DND-41 (cell line): ENCODE results near the gene MARVELD1.

Experiments used
- EZH2 ChIP-seq: IDR thresholded peaks from 3 replicates; pipeline ENCODE4 v1.6.1; 2012; ENCODE audit warnings: borderline replicate concordance, low read depth, mild to moderate bottlenecking, moderate library complexity, low read length, inconsistent platforms; ENCODE audit not compliant: severe bottlenecking
- TF ChIP-seq, protein P1 (sequence below): IDR thresholded peaks from 2 replicates; pipeline ENCODE4 v1.5.1; 2012; ENCODE audit warnings: borderline replicate concordance, low read length, moderate library complexity, mild to moderate bottlenecking; ENCODE audit not compliant: poor library complexity, severe bottlenecking; ENCODE audit errors: extremely low read depth

DNA sequence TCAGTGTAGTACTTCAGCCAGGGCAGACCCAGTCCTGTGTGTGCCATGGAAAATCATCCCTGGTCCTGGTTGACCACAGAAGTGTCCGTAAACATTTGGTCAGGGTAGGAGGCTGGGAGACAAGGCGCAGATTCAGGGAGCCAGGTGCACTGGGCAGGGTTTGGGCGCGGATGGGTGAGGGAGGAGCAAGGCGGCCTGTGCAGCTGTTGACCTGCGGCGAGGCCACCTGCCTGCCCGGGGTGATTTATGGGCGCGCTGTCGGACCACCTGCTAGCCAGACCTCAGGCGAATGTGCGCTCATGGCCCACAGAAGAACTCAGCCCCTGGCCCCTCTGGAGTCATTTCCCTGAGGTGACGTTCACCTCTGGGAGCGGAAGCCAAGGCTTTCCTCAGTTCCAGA lies 51.7 kb downstream of the MARVELD1 start:
- TF ChIP-seq, protein P1, sequence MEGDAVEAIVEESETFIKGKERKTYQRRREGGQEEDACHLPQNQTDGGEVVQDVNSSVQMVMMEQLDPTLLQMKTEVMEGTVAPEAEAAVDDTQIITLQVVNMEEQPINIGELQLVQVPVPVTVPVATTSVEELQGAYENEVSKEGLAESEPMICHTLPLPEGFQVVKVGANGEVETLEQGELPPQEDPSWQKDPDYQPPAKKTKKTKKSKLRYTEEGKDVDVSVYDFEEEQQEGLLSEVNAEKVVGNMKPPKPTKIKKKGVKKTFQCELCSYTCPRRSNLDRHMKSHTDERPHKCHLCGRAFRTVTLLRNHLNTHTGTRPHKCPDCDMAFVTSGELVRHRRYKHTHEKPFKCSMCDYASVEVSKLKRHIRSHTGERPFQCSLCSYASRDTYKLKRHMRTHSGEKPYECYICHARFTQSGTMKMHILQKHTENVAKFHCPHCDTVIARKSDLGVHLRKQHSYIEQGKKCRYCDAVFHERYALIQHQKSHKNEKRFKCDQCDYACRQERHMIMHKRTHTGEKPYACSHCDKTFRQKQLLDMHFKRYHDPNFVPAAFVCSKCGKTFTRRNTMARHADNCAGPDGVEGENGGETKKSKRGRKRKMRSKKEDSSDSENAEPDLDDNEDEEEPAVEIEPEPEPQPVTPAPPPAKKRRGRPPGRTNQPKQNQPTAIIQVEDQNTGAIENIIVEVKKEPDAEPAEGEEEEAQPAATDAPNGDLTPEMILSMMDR: no peak
- TF ChIP-seq EZH2: no peak
